Ishikawa (cell line): ENCODE measurements around the gene DCLK1.

Source experiments
- CEBPB ChIP-seq: IDR thresholded peaks from 2 replicates; pipeline ENCODE4 v1.6.1; 2012
- CREB1 ChIP-seq: IDR thresholded peaks from 2 replicates; pipeline ENCODE4 v1.6.1; 2012; ENCODE audit warnings: low read depth
- EGR1 ChIP-seq: IDR thresholded peaks from 2 replicates; pipeline ENCODE4 v1.6.1; 2012
- EP300 ChIP-seq: IDR thresholded peaks from 2 replicates; pipeline ENCODE4 v1.6.1; 2012; ENCODE audit warnings: borderline replicate concordance
- FOXM1 ChIP-seq: IDR thresholded peaks from 2 replicates; pipeline ENCODE4 v1.6.1; 2012; ENCODE audit warnings: low read depth, borderline replicate concordance
- MAX ChIP-seq: IDR thresholded peaks from 2 replicates; pipeline ENCODE4 v1.6.1; 2012
- NFIC ChIP-seq: IDR thresholded peaks from 2 replicates; pipeline ENCODE4 v1.6.1; 2012
- RAD21 ChIP-seq: IDR thresholded peaks from 2 replicates; pipeline ENCODE4 v1.6.1; 2012; ENCODE audit warnings: low read depth
- REST ChIP-seq: IDR thresholded peaks from 2 replicates; pipeline ENCODE4 v1.6.1; 2012; ENCODE audit warnings: low read depth, mild to moderate bottlenecking
- TAF1 ChIP-seq: IDR thresholded peaks from 2 replicates; pipeline ENCODE4 v1.6.1; 2012; ENCODE audit warnings: low read depth, mild to moderate bottlenecking
- TCF12 ChIP-seq: IDR thresholded peaks from 2 replicates; pipeline ENCODE4 v1.6.1; 2012; ENCODE audit warnings: low read depth
- TEAD4 ChIP-seq: IDR thresholded peaks from 2 replicates; pipeline ENCODE4 v1.6.1; 2012
- USF1 ChIP-seq: IDR thresholded peaks from 2 replicates; pipeline ENCODE4 v1.6.1; 2012
- YY1 ChIP-seq: IDR thresholded peaks from 2 replicates; pipeline ENCODE4 v1.6.1; 2012; ENCODE audit warnings: low read depth
- ZBTB7A ChIP-seq: IDR thresholded peaks from 2 replicates; pipeline ENCODE4 v1.6.1; 2012; ENCODE audit warnings: low read depth

Gene DCLK1

GRCh38 chr13:35909837-35910540 lies 221.2 kb downstream of the DCLK1 start:
- no peak for TF ChIP-seq MAX
- TF ChIP-seq CEBPB: no peak
- TF ChIP-seq FOXM1: no peak
- TF ChIP-seq TEAD4: no peak
- no peak for TF ChIP-seq USF1
- no peak for TF ChIP-seq NFIC
- no peak for TF ChIP-seq TAF1
- TF ChIP-seq ZBTB7A: no peak
- no peak for TF ChIP-seq YY1
- no peak for TF ChIP-seq EP300
- no peak for TF ChIP-seq TCF12
- TF ChIP-seq REST: no peak
- TF ChIP-seq CREB1: no peak
- TF ChIP-seq EGR1: no peak
- TF ChIP-seq RAD21: no peak

GRCh38 chr13:35909091-35909490 lies 222.1 kb downstream of the DCLK1 start:
- TF ChIP-seq CREB1 (no peak), RAD21 (no peak), YY1 (no peak), EP300 (no peak), FOXM1 (no peak), TEAD4 (no peak), EGR1 (no peak), NFIC (no peak), TAF1 (no peak), TCF12 (no peak), MAX (no peak), USF1 (no peak), CEBPB (no peak), REST (no peak), ZBTB7A (no peak)

- TF ChIP-seq TEAD4: no peak
- no peak for TF ChIP-seq MAX
- no peak for TF ChIP-seq EP300
- no peak for TF ChIP-seq TCF12
- TF ChIP-seq REST: no peak
Measured at GRCh38 chr13:35908226-35908625, 223.0 kb downstream of the DCLK1 start.

GRCh38 chr13:35906636-35907035 lies 224.5 kb downstream of the DCLK1 start:
- no peak for TF ChIP-seq TEAD4
- no peak for TF ChIP-seq FOXM1
- TF ChIP-seq USF1: no peak
- TF ChIP-seq TAF1: no peak
- no peak for TF ChIP-seq REST
- TF ChIP-seq NFIC: no peak
- no peak for TF ChIP-seq CEBPB
- no peak for TF ChIP-seq EP300
- TF ChIP-seq MAX: no peak
- no peak for TF ChIP-seq RAD21
- no peak for TF ChIP-seq TCF12
- no peak for TF ChIP-seq ZBTB7A
- no peak for TF ChIP-seq CREB1
- TF ChIP-seq YY1: no peak
- TF ChIP-seq EGR1: no peak
